Measurements from ENCODE around the gene MICA. TPM values are rescaled to one million over a fixed set of nuclear protein-coding genes. Genes with fewer than 3 reads are reported as not detected.
A peak's percentile ranks its signal among the peaks of the same experiment; 100 is the strongest.

The MICA gene
- total and polyA plus RNA-seq, 9 of the 15 experiments (the other 6 are each of a cell fraction or from before 2014, with no cell fraction given) = 11.8 to 24.6 (median 16.7) TPM

DNA sequence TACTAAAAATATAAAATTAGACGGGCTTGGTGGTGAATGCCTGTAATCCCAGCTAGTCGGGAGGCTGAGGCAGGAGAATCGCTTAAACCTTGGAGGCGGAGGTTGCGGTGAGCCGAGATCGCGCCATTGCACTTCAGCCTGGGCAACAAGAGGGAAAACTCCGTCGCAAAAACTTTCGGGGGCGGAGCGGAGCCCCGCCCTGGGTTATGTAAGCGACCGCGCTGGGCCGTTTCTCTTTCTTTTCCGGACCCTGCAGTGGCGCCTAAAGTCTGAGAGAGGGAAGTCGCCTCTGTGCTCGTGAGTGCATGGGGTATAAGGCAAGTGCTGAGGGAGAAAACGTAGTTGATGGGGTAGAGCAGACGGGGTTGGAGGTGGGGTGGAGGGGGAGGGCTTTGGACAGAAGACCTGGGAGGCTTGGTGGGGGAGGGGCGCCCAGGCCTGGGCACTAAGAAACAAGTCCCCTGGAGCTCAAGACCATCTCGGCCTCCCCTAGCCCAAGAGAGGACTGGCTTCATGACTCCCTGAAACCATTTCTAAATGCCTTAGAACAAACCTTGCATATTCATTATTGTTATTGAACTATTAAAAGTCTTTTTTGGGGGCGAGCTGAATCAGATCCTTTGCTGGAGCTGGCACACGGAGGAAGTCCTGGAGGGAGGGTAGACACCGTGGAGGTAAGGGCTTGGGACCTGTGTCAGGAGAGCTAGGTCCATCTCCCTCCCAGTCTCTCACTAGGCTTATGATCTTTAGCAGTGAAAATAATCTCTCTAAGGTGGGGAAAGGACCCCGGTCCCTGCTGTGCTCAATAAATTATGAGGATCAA, 2.7 kb upstream of the MICA start (continued):
- TF ChIP-seq, protein P1, sequence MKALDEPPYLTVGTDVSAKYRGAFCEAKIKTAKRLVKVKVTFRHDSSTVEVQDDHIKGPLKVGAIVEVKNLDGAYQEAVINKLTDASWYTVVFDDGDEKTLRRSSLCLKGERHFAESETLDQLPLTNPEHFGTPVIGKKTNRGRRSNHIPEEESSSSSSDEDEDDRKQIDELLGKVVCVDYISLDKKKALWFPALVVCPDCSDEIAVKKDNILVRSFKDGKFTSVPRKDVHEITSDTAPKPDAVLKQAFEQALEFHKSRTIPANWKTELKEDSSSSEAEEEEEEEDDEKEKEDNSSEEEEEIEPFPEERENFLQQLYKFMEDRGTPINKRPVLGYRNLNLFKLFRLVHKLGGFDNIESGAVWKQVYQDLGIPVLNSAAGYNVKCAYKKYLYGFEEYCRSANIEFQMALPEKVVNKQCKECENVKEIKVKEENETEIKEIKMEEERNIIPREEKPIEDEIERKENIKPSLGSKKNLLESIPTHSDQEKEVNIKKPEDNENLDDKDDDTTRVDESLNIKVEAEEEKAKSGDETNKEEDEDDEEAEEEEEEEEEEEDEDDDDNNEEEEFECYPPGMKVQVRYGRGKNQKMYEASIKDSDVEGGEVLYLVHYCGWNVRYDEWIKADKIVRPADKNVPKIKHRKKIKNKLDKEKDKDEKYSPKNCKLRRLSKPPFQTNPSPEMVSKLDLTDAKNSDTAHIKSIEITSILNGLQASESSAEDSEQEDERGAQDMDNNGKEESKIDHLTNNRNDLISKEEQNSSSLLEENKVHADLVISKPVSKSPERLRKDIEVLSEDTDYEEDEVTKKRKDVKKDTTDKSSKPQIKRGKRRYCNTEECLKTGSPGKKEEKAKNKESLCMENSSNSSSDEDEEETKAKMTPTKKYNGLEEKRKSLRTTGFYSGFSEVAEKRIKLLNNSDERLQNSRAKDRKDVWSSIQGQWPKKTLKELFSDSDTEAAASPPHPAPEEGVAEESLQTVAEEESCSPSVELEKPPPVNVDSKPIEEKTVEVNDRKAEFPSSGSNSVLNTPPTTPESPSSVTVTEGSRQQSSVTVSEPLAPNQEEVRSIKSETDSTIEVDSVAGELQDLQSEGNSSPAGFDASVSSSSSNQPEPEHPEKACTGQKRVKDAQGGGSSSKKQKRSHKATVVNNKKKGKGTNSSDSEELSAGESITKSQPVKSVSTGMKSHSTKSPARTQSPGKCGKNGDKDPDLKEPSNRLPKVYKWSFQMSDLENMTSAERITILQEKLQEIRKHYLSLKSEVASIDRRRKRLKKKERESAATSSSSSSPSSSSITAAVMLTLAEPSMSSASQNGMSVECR (CRISPR knock-in tag; IDR thresholded peaks at IDR 0.05) = no peak
- TF ChIP-seq SAP30 (IDR thresholded peaks at IDR 0.05; ENCODE audit: borderline replicate concordance, insufficient read depth, low read depth, low read length, poor library complexity, severe bottlenecking) = no peak
- no peak for TF ChIP-seq CBFA2T2 (conservative IDR thresholded peaks at IDR 0.05)
- no peak; the same call in 1 of the 2 replicates for TF ChIP-seq ZNF407 (IDR thresholded peaks at IDR 0.05; ENCODE audit: low read depth)
- no peak for TF ChIP-seq POLR3G (IDR thresholded peaks at IDR 0.05; ENCODE audit: extremely low read depth, insufficient read length, insufficient replicate concordance)
- TF ChIP-seq NFE2 (IDR thresholded peaks at IDR 0.05; ENCODE audit: low read depth) = no peak
- TF ChIP-seq JUNB (CRISPR knock-in tag; conservative IDR thresholded peaks at IDR 0.05) = no peak
- TF ChIP-seq RBFOX2 (IDR thresholded peaks at IDR 0.05; ENCODE audit: low read depth, low read length) = peak; percentile 63
- TF ChIP-seq ZNF41 (CRISPR knock-in tag; conservative IDR thresholded peaks at IDR 0.05) = no peak
- TF ChIP-seq, protein P2, sequence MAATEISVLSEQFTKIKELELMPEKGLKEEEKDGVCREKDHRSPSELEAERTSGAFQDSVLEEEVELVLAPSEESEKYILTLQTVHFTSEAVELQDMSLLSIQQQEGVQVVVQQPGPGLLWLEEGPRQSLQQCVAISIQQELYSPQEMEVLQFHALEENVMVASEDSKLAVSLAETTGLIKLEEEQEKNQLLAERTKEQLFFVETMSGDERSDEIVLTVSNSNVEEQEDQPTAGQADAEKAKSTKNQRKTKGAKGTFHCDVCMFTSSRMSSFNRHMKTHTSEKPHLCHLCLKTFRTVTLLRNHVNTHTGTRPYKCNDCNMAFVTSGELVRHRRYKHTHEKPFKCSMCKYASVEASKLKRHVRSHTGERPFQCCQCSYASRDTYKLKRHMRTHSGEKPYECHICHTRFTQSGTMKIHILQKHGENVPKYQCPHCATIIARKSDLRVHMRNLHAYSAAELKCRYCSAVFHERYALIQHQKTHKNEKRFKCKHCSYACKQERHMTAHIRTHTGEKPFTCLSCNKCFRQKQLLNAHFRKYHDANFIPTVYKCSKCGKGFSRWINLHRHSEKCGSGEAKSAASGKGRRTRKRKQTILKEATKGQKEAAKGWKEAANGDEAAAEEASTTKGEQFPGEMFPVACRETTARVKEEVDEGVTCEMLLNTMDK (IDR thresholded peaks at IDR 0.05; ENCODE audit: borderline replicate concordance, insufficient read depth, low read depth, low read length, poor library complexity, severe bottlenecking) = no peak
- no peak for TF ChIP-seq TCFL5 (CRISPR knock-in tag; conservative IDR thresholded peaks at IDR 0.05)
